Activated T-cell treated with anti-CD3 and anti-CD28 coated beads for 4 hours (primary cell): ENCODE results near the gene STK17A.

ENCODE experiments used
- DNase-seq: peaks from one replicate; pipeline ENCODE4 v3.0.0-alpha.2; 2020

Gene STK17A

GRCh38 chr7:43637114-43637806 lies 54.4 kb downstream of the STK17A start:
- DNase-seq: no peak

GRCh38 chr7:43639858-43640491 lies 57.1 kb downstream of the STK17A start:
- DNase-seq: no peak

DNA sequence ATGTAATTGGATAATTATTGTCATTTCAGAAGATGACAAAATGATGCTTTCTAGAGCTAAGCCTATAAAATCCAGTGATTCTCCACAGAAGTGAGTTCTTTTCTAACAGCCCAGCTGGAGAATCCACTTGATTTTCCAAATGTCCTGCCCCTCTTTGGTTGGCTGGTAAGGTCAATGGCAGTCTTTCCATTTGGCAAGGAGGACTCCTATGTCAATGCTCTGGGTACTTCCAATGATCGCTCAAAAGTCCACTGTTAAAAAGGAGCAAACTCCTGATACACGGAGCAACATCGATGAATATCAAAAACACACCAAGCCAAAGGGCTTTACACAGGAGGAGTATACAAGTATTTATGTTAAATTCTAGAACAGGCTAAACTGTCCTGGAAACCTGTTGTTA lies 57.8 kb downstream of the STK17A start:
- DNase-seq: no peak

- no peak for DNase-seq
Observed at GRCh38 chr7:43642897-43643630, 60.2 kb downstream of the STK17A start.

GRCh38 chr7:43643846-43644245 lies 60.9 kb downstream of the STK17A start:
- DNase-seq: no peak

- no peak for DNase-seq
Observed at GRCh38 chr7:43645699-43646226, 62.9 kb downstream of the STK17A start.

DNA sequence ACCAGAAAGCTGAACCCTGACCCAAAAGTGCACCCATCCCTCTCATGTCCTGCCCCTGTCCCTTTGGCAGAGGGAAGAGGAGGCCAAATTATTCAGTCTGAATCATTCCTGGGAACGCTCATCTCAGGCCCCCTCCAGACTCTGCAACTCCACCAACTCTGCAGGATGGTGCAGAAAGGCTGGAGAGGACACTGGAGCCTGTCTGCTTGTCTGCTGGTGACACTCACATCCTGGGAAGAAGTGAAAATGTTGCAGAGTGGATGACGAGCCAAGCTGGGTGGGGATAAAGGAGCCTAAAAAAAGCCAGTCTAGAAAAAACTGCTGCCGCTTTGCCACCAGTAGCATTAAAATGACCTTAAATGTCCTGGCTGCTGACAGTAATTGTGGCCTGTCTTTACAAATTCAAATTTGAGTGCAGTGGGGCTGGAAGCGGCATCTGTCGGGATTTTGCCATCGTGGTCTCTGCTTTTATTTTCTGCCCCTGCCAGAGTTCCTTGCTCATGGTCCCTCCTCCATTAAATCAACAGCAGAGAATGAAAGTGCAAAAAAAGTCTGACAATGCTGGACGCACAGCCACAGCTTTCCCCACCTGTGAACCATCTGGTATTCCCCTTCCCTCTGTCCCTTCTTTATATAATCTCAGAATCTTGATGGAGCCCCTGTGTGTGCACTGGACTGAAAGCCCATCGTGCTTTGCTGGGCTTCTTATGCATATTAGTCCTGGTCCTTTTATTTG lies 63.9 kb downstream of the STK17A start:
- no peak for DNase-seq

DNA sequence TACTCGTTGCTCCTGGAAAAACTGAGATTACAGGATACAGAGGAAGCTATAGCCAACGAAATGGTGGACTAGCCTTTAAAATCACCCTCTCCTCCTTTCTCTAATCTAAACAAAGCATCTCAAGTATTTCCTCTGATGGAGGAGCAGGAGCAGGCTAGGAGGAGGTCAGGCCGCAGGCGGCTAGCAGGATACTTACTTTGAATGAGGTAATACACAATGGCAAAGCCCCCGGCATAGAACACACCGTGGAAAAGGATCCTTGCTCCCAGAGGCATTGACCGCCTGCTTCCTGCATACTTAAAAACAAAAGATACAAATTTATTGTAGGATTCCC lies 64.4 kb downstream of the STK17A start:
- DNase-seq: no peak

- DNase-seq: no peak
Observed at GRCh38 chr7:43647673-43648472, 65.0 kb downstream of the STK17A start.

GRCh38 chr7:43648473-43649406 lies 65.8 kb downstream of the STK17A start:
- DNase-seq: peak; percentile 36

- DNase-seq: peak; percentile 29
Observed at GRCh38 chr7:43649755-43650274, 66.9 kb downstream of the STK17A start.

- DNase-seq: no peak
Observed at GRCh38 chr7:43650457-43651052, 67.6 kb downstream of the STK17A start.

- DNase-seq: no peak
Observed at GRCh38 chr7:43652364-43652763, 69.5 kb downstream of the STK17A start.

GRCh38 chr7:43653466-43653865 lies 70.6 kb downstream of the STK17A start:
- DNase-seq: no peak

GRCh38 chr7:43653891-43654504 lies 71.1 kb downstream of the STK17A start:
- no peak for DNase-seq

DNA sequence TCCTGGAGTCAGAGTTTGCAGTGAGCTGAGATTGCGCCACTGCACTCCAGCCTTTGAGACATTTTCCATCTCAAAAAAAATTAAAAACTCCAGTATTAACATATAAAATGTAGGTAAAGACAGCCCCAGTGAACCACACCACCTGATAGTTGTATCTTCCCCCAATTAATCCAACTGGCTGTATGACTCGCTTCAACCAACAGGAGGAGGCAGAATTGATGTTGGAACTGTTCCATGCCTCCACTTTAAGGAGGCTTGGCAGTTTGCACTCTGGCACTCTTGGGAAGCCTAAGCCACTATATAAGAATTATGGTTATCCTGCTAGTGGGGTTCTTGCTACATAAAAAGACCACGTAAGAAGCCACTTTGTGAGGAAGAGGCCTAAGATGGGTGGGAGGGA lies 72.7 kb downstream of the STK17A start:
- no peak for DNase-seq

GRCh38 chr7:43656997-43657396 lies 74.1 kb downstream of the STK17A start:
- no peak for DNase-seq

DNA sequence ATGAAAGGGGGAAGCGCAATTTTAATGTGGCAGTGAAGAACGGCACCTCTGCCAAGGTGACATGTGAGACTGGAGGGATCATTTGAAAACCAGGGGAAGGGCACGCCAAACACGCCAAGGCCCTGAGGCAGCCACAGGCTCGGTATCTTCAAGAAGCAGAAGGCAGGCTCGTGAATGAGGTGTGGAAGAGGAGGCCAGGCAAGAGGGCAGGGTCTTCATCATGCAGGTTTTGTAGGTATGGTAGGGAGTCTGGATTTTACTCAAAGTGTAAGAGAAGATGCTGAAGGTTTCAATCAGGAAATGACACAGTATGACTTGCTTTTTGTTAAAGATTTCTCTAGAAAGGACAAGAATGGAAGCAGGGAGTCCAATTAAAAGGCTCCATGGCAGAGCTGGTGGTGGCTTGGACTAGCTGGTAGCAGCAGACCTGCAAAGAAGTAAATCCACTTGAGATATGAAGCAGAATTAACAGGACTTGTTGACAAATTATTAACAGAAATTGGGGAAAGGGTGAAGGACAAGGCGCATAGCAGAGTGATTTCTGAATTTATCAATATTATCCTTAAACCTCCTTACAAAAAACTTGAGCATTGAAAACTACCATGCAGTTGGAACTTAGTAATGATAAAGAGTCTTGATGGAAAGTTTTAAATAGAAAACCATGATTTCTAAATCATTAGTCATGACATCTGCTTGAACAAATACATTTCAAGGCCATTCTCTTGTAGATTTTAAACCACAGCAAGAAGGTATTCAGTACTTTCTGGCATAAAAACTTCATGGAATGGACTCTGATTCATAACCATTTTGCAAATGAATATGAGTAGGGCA lies 76.0 kb downstream of the STK17A start:
- no peak for DNase-seq

DNA sequence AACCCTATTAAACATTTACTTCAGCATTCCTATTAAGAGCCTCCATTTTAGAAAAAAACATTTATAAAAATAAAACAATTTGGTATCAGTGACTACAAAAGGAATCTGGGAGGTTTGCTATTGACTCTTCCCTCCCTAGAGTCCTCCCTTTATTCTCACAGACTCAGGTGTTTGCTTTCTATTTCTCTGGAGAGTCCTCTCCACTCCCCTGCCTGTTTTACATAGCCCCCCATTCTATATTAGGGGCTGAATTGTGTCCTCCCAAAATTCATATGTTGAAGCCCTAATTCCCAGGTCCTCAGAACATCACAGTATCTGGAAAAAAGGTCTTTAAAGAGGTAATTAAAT lies 76.6 kb downstream of the STK17A start:
- DNase-seq: no peak
